ENCODE data around the gene ZKSCAN7.

- TF ChIP-seq CTCF (IDR thresholded peaks at IDR 0.05) (no peak), POLR2A (IDR thresholded peaks at IDR 0.05) (no peak)
Measured at GRCh38 chr3:44509393-44509921, 45.5 kb upstream of the ZKSCAN7 start.

All from esophagus squamous epithelium (tissue), 4 donors.